ENCODE measurements around the gene FAM135A.
"Not testable (repeated sequence)": the region's sequence is repeated elsewhere in the genome, so short reads cannot be mapped to it uniquely, and the experiment has no call there.

The FAM135A gene

GRCh38 chr6:70470510-70470909 is 57.2 kb downstream of the FAM135A start:
- not testable (repeated sequence) for H3K9me3 Mint-ChIP-seq (ENCODE audit: low read depth); H3K4me1 Mint-ChIP-seq (ENCODE audit: low read depth); H3K4me3 Mint-ChIP-seq; H3K27ac Mint-ChIP-seq; H3K27me3 Mint-ChIP-seq
- H3K36me3 Mint-ChIP-seq, result peaks cover 29% of the 10 kb centered on the region

- no peaks in the 10 kb centered on the region for H3K4me1 Mint-ChIP-seq (ENCODE audit: low read depth)
- H3K36me3 Mint-ChIP-seq, result peaks cover 26% of the 10 kb centered on the region
- H3K27me3 Mint-ChIP-seq, result no peaks in the 10 kb centered on the region
- H3K9me3 Mint-ChIP-seq (ENCODE audit: low read depth), result no peaks in the 10 kb centered on the region
- H3K27ac Mint-ChIP-seq, result no peak overlapping the region
- no peak overlapping the region for H3K4me3 Mint-ChIP-seq
Observed at GRCh38 chr6:70474751-70475150, 61.4 kb downstream of the FAM135A start.

GRCh38 chr6:70479236-70479635 is 65.9 kb downstream of the FAM135A start:
- Mint-ChIP-seq H3K27me3 (no peaks in the 10 kb centered on the region), H3K9me3 (ENCODE audit: low read depth) (no peaks in the 10 kb centered on the region), H3K36me3 (peaks cover 26% of the 10 kb centered on the region), H3K4me1 (ENCODE audit: low read depth) (no peaks in the 10 kb centered on the region), H3K4me3 (no peak overlapping the region), H3K27ac (no peak overlapping the region)

- not testable (repeated sequence) for H3K27ac Mint-ChIP-seq; H3K4me1 Mint-ChIP-seq (ENCODE audit: low read depth); H3K36me3 Mint-ChIP-seq; H3K4me3 Mint-ChIP-seq; H3K27me3 Mint-ChIP-seq; H3K9me3 Mint-ChIP-seq (ENCODE audit: low read depth)
Observed at GRCh38 chr6:70486638-70487037, 73.3 kb downstream of the FAM135A start.

- no peaks in the 10 kb centered on the region for H3K27me3 Mint-ChIP-seq
- H3K27ac Mint-ChIP-seq, result no peak overlapping the region
- no peaks in the 10 kb centered on the region for H3K9me3 Mint-ChIP-seq (ENCODE audit: low read depth)
- no peaks in the 10 kb centered on the region for H3K4me1 Mint-ChIP-seq (ENCODE audit: low read depth)
- no peak overlapping the region for H3K4me3 Mint-ChIP-seq
- peaks cover 3% of the 10 kb centered on the region for H3K36me3 Mint-ChIP-seq
Observed at GRCh38 chr6:70489364-70489763, 76.1 kb downstream of the FAM135A start.

GRCh38 chr6:70494833-70495232 is 81.5 kb downstream of the FAM135A start:
- Mint-ChIP-seq H3K4me1 (ENCODE audit: low read depth) (no peaks in the 10 kb centered on the region), H3K27me3 (no peaks in the 10 kb centered on the region), H3K36me3 (peaks cover 28% of the 10 kb centered on the region), H3K4me3 (no peak overlapping the region), H3K9me3 (ENCODE audit: low read depth) (peaks cover 14% of the 10 kb centered on the region), H3K27ac (no peak overlapping the region)

- peaks cover 14% of the 10 kb centered on the region for H3K9me3 Mint-ChIP-seq (ENCODE audit: low read depth)
- not testable (repeated sequence) for H3K27ac Mint-ChIP-seq; H3K4me1 Mint-ChIP-seq (ENCODE audit: low read depth); H3K27me3 Mint-ChIP-seq; H3K4me3 Mint-ChIP-seq
- peaks cover 32% of the 10 kb centered on the region for H3K36me3 Mint-ChIP-seq
Observed at GRCh38 chr6:70495790-70496189, 82.5 kb downstream of the FAM135A start.

GRCh38 chr6:70502484-70502883 is 89.2 kb downstream of the FAM135A start:
- Mint-ChIP-seq H3K4me3 (no peak overlapping the region), H3K9me3 (ENCODE audit: low read depth) (peaks cover 31% of the 10 kb centered on the region), H3K4me1 (ENCODE audit: low read depth) (no peaks in the 10 kb centered on the region), H3K27me3 (no peaks in the 10 kb centered on the region), H3K36me3 (peaks cover 52% of the 10 kb centered on the region), H3K27ac (no peak overlapping the region)

- H3K4me1 Mint-ChIP-seq (ENCODE audit: low read depth), result no peaks in the 10 kb centered on the region
- no peak overlapping the region for H3K4me3 Mint-ChIP-seq
- H3K9me3 Mint-ChIP-seq (ENCODE audit: low read depth), result peaks cover 22% of the 10 kb centered on the region
- H3K27me3 Mint-ChIP-seq, result no peaks in the 10 kb centered on the region
- peaks cover 38% of the 10 kb centered on the region for H3K36me3 Mint-ChIP-seq
- H3K27ac Mint-ChIP-seq, result no peak overlapping the region
Observed at GRCh38 chr6:70503813-70504465, 90.6 kb downstream of the FAM135A start.

- no peak overlapping the region for H3K4me3 Mint-ChIP-seq
- no peaks in the 10 kb centered on the region for H3K4me1 Mint-ChIP-seq (ENCODE audit: low read depth)
- H3K27me3 Mint-ChIP-seq, result no peaks in the 10 kb centered on the region
- H3K36me3 Mint-ChIP-seq, result peaks cover 29% of the 10 kb centered on the region
- peaks cover 17% of the 10 kb centered on the region for H3K9me3 Mint-ChIP-seq (ENCODE audit: low read depth)
- no peak overlapping the region for H3K27ac Mint-ChIP-seq
Observed at GRCh38 chr6:70506321-70506720, 93.0 kb downstream of the FAM135A start.

GRCh38 chr6:70507161-70507560 is 93.9 kb downstream of the FAM135A start:
- H3K9me3 Mint-ChIP-seq (ENCODE audit: low read depth), result peaks cover 17% of the 10 kb centered on the region
- no peaks in the 10 kb centered on the region for H3K27me3 Mint-ChIP-seq
- peaks cover 24% of the 10 kb centered on the region for H3K36me3 Mint-ChIP-seq
- no peaks in the 10 kb centered on the region for H3K4me1 Mint-ChIP-seq (ENCODE audit: low read depth)
- no peak overlapping the region for H3K27ac Mint-ChIP-seq
- H3K4me3 Mint-ChIP-seq, result no peak overlapping the region

GRCh38 chr6:70508953-70509352 is 95.6 kb downstream of the FAM135A start:
- H3K27me3 Mint-ChIP-seq, result no peaks in the 10 kb centered on the region

GRCh38 chr6:70510600-70510999 is 97.3 kb downstream of the FAM135A start:
- Mint-ChIP-seq H3K36me3 (peaks cover 5% of the 10 kb centered on the region), H3K4me1 (ENCODE audit: low read depth) (no peaks in the 10 kb centered on the region), H3K9me3 (ENCODE audit: low read depth) (no peaks in the 10 kb centered on the region), H3K4me3 (no peak overlapping the region), H3K27ac (no peak overlapping the region), H3K27me3 (no peaks in the 10 kb centered on the region)

More at GRCh38 chr6:70508953-70509352, 95.6 kb downstream of the FAM135A start:
- Mint-ChIP-seq H3K36me3 (peaks cover 14% of the 10 kb centered on the region), H3K9me3 (ENCODE audit: low read depth) (peaks cover 5% of the 10 kb centered on the region), H3K4me3 (no peak overlapping the region), H3K27ac (no peak overlapping the region), H3K4me1 (ENCODE audit: low read depth) (no peaks in the 10 kb centered on the region)

- Mint-ChIP-seq H3K9me3 (ENCODE audit: low read depth) (no peaks in the 10 kb centered on the region), H3K27ac (no peak overlapping the region), H3K27me3 (no peaks in the 10 kb centered on the region), H3K4me1 (ENCODE audit: low read depth) (peaks cover 7% of the 10 kb centered on the region), H3K4me3 (no peak overlapping the region), H3K36me3 (no peaks in the 10 kb centered on the region)
Observed at GRCh38 chr6:70518723-70519122, 105.4 kb downstream of the FAM135A start.

GRCh38 chr6:70520575-70520974 is 107.3 kb downstream of the FAM135A start:
- Mint-ChIP-seq H3K27me3 (no peaks in the 10 kb centered on the region), H3K4me3 (no peak overlapping the region), H3K36me3 (peaks cover 4% of the 10 kb centered on the region), H3K9me3 (ENCODE audit: low read depth) (no peaks in the 10 kb centered on the region), H3K4me1 (ENCODE audit: low read depth) (peaks cover 7% of the 10 kb centered on the region), H3K27ac (no peak overlapping the region)

- Mint-ChIP-seq H3K27ac (no peak overlapping the region), H3K4me3 (no peak overlapping the region), H3K36me3 (peaks cover 7% of the 10 kb centered on the region), H3K4me1 (ENCODE audit: low read depth) (no peaks in the 10 kb centered on the region), H3K27me3 (no peaks in the 10 kb centered on the region), H3K9me3 (ENCODE audit: low read depth) (no peaks in the 10 kb centered on the region)
Observed at GRCh38 chr6:70524721-70525286, 111.5 kb downstream of the FAM135A start.
